Panc1 (cell line): Measurements from ENCODE around the gene BABAM2. TPM values are rescaled to one million over a fixed set of nuclear protein-coding genes. Genes with fewer than 3 reads are reported as not detected.

ENCODE experiments used
- ATAC-seq: fragments of 200-7000 bp; cut with Tn5 transposase; 2 replicates; pipeline ENCODE4 v1.9.1; 2020; ENCODE audit warnings: mild to moderate bottlenecking, moderate library complexity
- BruUV-seq: library from RNA; stranded (reverse); fragments of 400-500 nt; replicated peaks from 2 replicates; lab custom pipeline; 2021; lab: Mats Ljungman, UMichigan
- CTCF ChIA-PET: fragments of 300-600 bp; sonication (Branson Sonifier 250); formaldehyde crosslinking; loops from one replicate; lab custom pipeline; 2022; ENCODE audit warnings: antibody characterized with exemption; lab: Charles Lee
- POLR2A ChIA-PET: fragments of 300-600 bp; sonication (Branson Sonifier 250); formaldehyde crosslinking; loops from one replicate; lab custom pipeline; 2022; ENCODE audit warnings: antibody characterized with exemption; lab: Charles Lee
- DNase-seq: peaks from one replicate; pipeline ENCODE4 v3.0.0-alpha.2; 2010; ENCODE audit warnings: low read depth, low spot score
- H3K27ac ChIP-seq: 2 replicates; pipeline ENCODE4 v1.5.1; 2011; ENCODE audit warnings: mild to moderate bottlenecking, low read length, inconsistent platforms
- H3K27me3 ChIP-seq: fragments of 200-500 bp; sonication (Bioruptor generic); 2 replicates; pipeline ENCODE4 v1.6.0; 2014; ENCODE audit warnings: low read length, inconsistent platforms; ENCODE audit not compliant: control insufficient read depth, insufficient read depth
- H3K36me3 ChIP-seq: fragments of 200-500 bp; sonication (Bioruptor generic); 2 replicates; pipeline ENCODE4 v1.5.1; 2014; ENCODE audit warnings: inconsistent platforms, mild to moderate bottlenecking, low read length, moderate library complexity; ENCODE audit not compliant: control insufficient read depth, insufficient read depth
- H3K4me1 ChIP-seq: 2 replicates; pipeline ENCODE4 v1.5.1; 2011; ENCODE audit warnings: inconsistent platforms, mild to moderate bottlenecking, low read length, moderate library complexity; ENCODE audit not compliant: control insufficient read depth, insufficient read depth
- H3K4me3 ChIP-seq, 2 experiments: 2 replicates each; pipeline ENCODE4 v1.5.1; 2011 to 2012; ENCODE audit warnings: low read depth in 2 of 2, low read length in 2 of 2, mild to moderate bottlenecking in 2 of 2, inconsistent platforms in 1 of 2, moderate library complexity in 1 of 2
- H3K9me3 ChIP-seq: fragments of 200-500 bp; sonication (Bioruptor generic); 2 replicates; pipeline ENCODE4 v1.5.1; 2014; ENCODE audit warnings: low read depth, mild to moderate bottlenecking, inconsistent platforms, low read length, moderate library complexity; ENCODE audit not compliant: control insufficient read depth, insufficient read depth
- CTCF ChIP-seq: fragments of 450-650 bp; IDR thresholded peaks from 2 replicates; pipeline ENCODE4 v1.5.1; 2017; ENCODE audit warnings: mild to moderate bottlenecking
- POLR2AphosphoS5 ChIP-seq: IDR thresholded peaks from 2 replicates; pipeline ENCODE4 v1.6.1; 2012; ENCODE audit warnings: mild to moderate bottlenecking, low read depth, low read length, moderate library complexity
- REST ChIP-seq, 2 experiments: IDR thresholded peaks; 2 replicates each; pipeline ENCODE4 v1.6.1; 2011 to 2012; ENCODE audit warnings: low read depth in 2 of 2, control low read depth in 1 of 2, low read length in 1 of 2, mild to moderate bottlenecking in 1 of 2, moderate library complexity in 1 of 2; ENCODE audit not compliant: insufficient read depth in 1 of 2
- SIN3A ChIP-seq: IDR thresholded peaks from 2 replicates; pipeline ENCODE4 v1.6.1; 2012; ENCODE audit warnings: low read depth, mild to moderate bottlenecking, low read length, moderate library complexity, borderline replicate concordance; ENCODE audit not compliant: insufficient read depth
- TCF7L2 ChIP-seq: IDR thresholded peaks from 2 replicates; pipeline ENCODE4 v1.6.1; 2011; ENCODE audit warnings: mild to moderate bottlenecking, low read depth, low read length, inconsistent platforms
- in situ Hi-C: cut with HindIII; loops from 2 replicates; pipeline ENCODE4 v1.10.0; 2016; ENCODE audit warnings: low sequenced_read_pairs, low pct_unique_long_range_greater_than_20kb
- intact Hi-C: fragments of 100-400 bp; cut with micrococcal nuclease; formaldehyde crosslinking; loops from one replicate; pipeline ENCODE4 v1.10.0; 2022; ENCODE audit not compliant: unreplicated experiment
- total RNA-seq: library from RNA; stranded (reverse); gene quantifications from one replicate; pipeline ENCODE4 v1.2.1, GENCODE V29; 2021; ENCODE audit not compliant: unreplicated experiment

Gene BABAM2
- total RNA-seq, 1 experiment from 2014 or later, result 31.2 TPM

GRCh38 chr2:27935026-27935425 is 44.5 kb downstream of the BABAM2 start:
- in situ Hi-C loops (no loop called here), intact Hi-C loops (no loop called here)
- ATAC-seq (no peak), DNase-seq (no peak)
- ChIA-PET POLR2A (interaction anchor here (0.7 kb wide), 1 partner anchor 466 kb away, joined by 3 read pairs; no protein-coding TSS in a partner anchor), CTCF (no interaction called here)
- no peaks in the 10 kb centered on the region for H3K36me3 ChIP-seq
- H3K4me1 ChIP-seq, result 0 out of 2 replicates have a peak, but pooled peaks cover 3% of the 10 kb centered on the region
- no peak for TF ChIP-seq SIN3A
- TF ChIP-seq TCF7L2, result no peak
- TF ChIP-seq CTCF, result no peak
- no peak for TF ChIP-seq POLR2AphosphoS5
- TF ChIP-seq REST (IDR thresholded peaks at IDR 0.05; ENCODE audit: insufficient read depth in 1 of 2, low read depth in 2 of 2, low read length in 1 of 2), result no peak
- H3K4me3 ChIP-seq, result no peak overlapping the region
- H3K27ac ChIP-seq, result no peak overlapping the region
- H3K9me3 ChIP-seq, result no peaks in the 10 kb centered on the region
- BruUV-seq, result no TSS peak
- no peaks in the 10 kb centered on the region for H3K27me3 ChIP-seq

- no peak for TF ChIP-seq SIN3A
- no peak for TF ChIP-seq REST (IDR thresholded peaks at IDR 0.05; ENCODE audit: insufficient read depth in 1 of 2, low read depth in 2 of 2, low read length in 1 of 2)
- TF ChIP-seq POLR2AphosphoS5, result no peak
- no peak for TF ChIP-seq TCF7L2
- TF ChIP-seq CTCF, result no peak
- no peak overlapping the region for H3K27ac ChIP-seq
- H3K4me3 ChIP-seq, result no peak overlapping the region
- no peaks in the 10 kb centered on the region for H3K9me3 ChIP-seq
- ChIA-PET POLR2A (no interaction called here), CTCF (no interaction called here)
- BruUV-seq, result no TSS peak
- H3K4me1 ChIP-seq, result no peaks in the 10 kb centered on the region
- DNase-seq (no peak), ATAC-seq (no peak)
- H3K27me3 ChIP-seq, result no peaks in the 10 kb centered on the region
- intact Hi-C loops (no loop called here), in situ Hi-C loops (no loop called here)
- no peaks in the 10 kb centered on the region for H3K36me3 ChIP-seq
Observed at GRCh38 chr2:27940090-27940671, 49.7 kb downstream of the BABAM2 start.
